HEK293 (cell line): ENCODE measurements around the gene KIF14.

Experiments
- CTCF ChIP-seq: fragments of 450-650 bp; formaldehyde crosslinking; IDR thresholded peaks from 2 replicates; pipeline ENCODE4 v1.5.1; 2016; ENCODE audit warnings: missing biosample characterization, missing genetic modification characterization
- KLF16 ChIP-seq: fragments of 450-650 bp; formaldehyde crosslinking; IDR thresholded peaks from 2 replicates; pipeline ENCODE4 v1.5.1; 2017; ENCODE audit warnings: missing biosample characterization, missing genetic modification characterization
- REST ChIP-seq: fragments of 450-650 bp; formaldehyde crosslinking; IDR thresholded peaks from 2 replicates; pipeline ENCODE4 v1.5.1; 2016; ENCODE audit warnings: missing biosample characterization, missing genetic modification characterization
- ZNF488 ChIP-seq: fragments of 450-650 bp; formaldehyde crosslinking; IDR thresholded peaks from 2 replicates; pipeline ENCODE4 v1.5.1; 2016; ENCODE audit warnings: missing biosample characterization, missing genetic modification characterization
- ZNF560 ChIP-seq: fragments of 450-650 bp; formaldehyde crosslinking; IDR thresholded peaks from 2 replicates; pipeline ENCODE4 v1.5.1; 2017; ENCODE audit warnings: missing biosample characterization, missing genetic modification characterization, borderline replicate concordance
- ZNF707 ChIP-seq: fragments of 450-650 bp; formaldehyde crosslinking; IDR thresholded peaks from 2 replicates; pipeline ENCODE4 v1.5.1; 2016; ENCODE audit warnings: missing biosample characterization, missing genetic modification characterization

- no peak for TF ChIP-seq ZNF707 (tag by site-specific recombination)
- TF ChIP-seq ZNF488 (tag by site-specific recombination): no peak
- TF ChIP-seq CTCF (tag by site-specific recombination): no peak
- no peak for TF ChIP-seq ZNF560 (tag by site-specific recombination)
- no peak for TF ChIP-seq KLF16
- no peak for TF ChIP-seq REST (tag by site-specific recombination)
These were observed 30.6 kb downstream of the KIF14 start for GRCh38 chr1:200590001-200590400.
